GM23248 (cell line): Measurements from ENCODE around the gene WDR54.

ENCODE experiments used
- EZH2 ChIP-seq: fragments of 200-600 bp; sonication (generic); IDR thresholded peaks from 2 replicates; pipeline ENCODE4 v1.6.1; 2018; ENCODE audit warnings: antibody characterized with exemption, mild to moderate bottlenecking; ENCODE audit not compliant: insufficient read depth, poor library complexity, severe bottlenecking
- EZH2phosphoT487 ChIP-seq: fragments of 200-600 bp; sonication (generic); IDR thresholded peaks from 2 replicates; pipeline ENCODE4 v1.6.1; 2018; ENCODE audit warnings: antibody characterized with exemption, moderate library complexity, mild to moderate bottlenecking, low read depth; ENCODE audit not compliant: insufficient read depth

DNA sequence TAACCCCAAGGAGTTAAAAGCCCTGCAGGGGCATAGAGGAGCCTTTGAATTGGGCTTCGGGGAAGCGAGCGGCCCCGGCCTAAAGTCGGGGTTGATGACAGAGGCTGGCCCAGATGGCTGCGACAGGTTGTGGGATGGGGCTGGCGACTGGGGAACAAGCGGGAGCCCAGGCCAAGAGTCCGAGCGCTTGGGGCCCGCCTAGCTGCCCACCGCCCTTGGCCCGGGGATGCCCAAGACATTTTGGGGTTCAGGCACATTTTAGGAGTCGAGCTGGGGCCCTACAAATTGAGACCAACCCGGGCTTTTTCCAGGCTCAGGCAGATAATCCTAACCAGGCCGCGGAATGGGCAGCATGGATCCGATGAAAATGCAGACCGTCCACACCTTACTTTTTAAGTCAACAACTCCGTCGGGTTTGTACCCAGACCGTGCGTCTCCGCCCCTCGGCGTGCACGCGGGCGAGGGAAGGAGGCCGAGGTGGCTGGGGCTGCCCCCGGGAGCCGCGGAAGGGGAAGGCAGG lies 19.7 kb downstream of the WDR54 start:
- TF ChIP-seq EZH2 (no peak), EZH2phosphoT487 (no peak)
